AG10803 (cell line): ENCODE data around the gene RTL9.

Experiments used
- DNase-seq: peaks from one replicate; pipeline ENCODE4 v3.0.0; 2010; ENCODE audit warnings: low read depth
- H3K4me3 ChIP-seq: 2 replicates; pipeline ENCODE4 v1.5.1; 2011; ENCODE audit warnings: mild to moderate bottlenecking, low read length, control low read depth
- CTCF ChIP-seq: conservative IDR thresholded peaks from 2 replicates; pipeline ENCODE4 v1.5.1; 2011; ENCODE audit warnings: mild to moderate bottlenecking, low read length, control low read depth, inconsistent platforms

The RTL9 gene

GRCh38 chrX:110317061-110317819 is 41.4 kb upstream of the RTL9 start:
- DNase-seq = no peak
- H3K4me3 ChIP-seq = peak overlapping the region; percentile 77
- no peak for TF ChIP-seq CTCF

- DNase-seq = peak; percentile 83
- H3K4me3 ChIP-seq = peak within 1 kb of the TSS; percentile 77
- no peak for TF ChIP-seq CTCF
Measured at GRCh38 chrX:110317820-110318663, 40.6 kb upstream of the RTL9 start, which contains the start of gene AMMECR1. AMMECR1 (minus strand) TSS chrX:110318085; CDS start chrX:110318071, 14 bp downstream.

GRCh38 chrX:110318664-110318968 is 40.0 kb upstream of the RTL9 start:
- TF ChIP-seq CTCF = no peak
- no peak for DNase-seq
- peak overlapping the region; percentile 69 for H3K4me3 ChIP-seq

GRCh38 chrX:110320381-110320987 is 38.2 kb upstream of the RTL9 start:
- no peak for DNase-seq
- no peak for TF ChIP-seq CTCF

GRCh38 chrX:110321081-110321480 is 37.6 kb upstream of the RTL9 start:
- TF ChIP-seq CTCF = no peak
- H3K4me3 ChIP-seq = no peak overlapping the region
- DNase-seq = no peak

More at GRCh38 chrX:110320381-110320987, 38.2 kb upstream of the RTL9 start:
- H3K4me3 ChIP-seq = no peak overlapping the region

GRCh38 chrX:110321670-110322069 is 37.0 kb upstream of the RTL9 start:
- H3K4me3 ChIP-seq = no peak overlapping the region
- no peak for TF ChIP-seq CTCF
- no peak for DNase-seq
